Posterior cingulate gyrus (tissue), 11 donors: ENCODE measurements around the gene RGCC.

Source experiments
- DNase-seq, 10 donors: peaks; one replicate each; pipeline versions ENCODE4 v3.0.0 to v3.0.0-alpha.2; 2020 to 2021; ENCODE audit warnings: mixed read lengths in 3 of 10
- intact Hi-C: fragments of 100-400 bp; cut with DNase I; formaldehyde crosslinking; loops from one replicate; pipeline ENCODE4 v1.15.1; 2023

Gene RGCC

DNA sequence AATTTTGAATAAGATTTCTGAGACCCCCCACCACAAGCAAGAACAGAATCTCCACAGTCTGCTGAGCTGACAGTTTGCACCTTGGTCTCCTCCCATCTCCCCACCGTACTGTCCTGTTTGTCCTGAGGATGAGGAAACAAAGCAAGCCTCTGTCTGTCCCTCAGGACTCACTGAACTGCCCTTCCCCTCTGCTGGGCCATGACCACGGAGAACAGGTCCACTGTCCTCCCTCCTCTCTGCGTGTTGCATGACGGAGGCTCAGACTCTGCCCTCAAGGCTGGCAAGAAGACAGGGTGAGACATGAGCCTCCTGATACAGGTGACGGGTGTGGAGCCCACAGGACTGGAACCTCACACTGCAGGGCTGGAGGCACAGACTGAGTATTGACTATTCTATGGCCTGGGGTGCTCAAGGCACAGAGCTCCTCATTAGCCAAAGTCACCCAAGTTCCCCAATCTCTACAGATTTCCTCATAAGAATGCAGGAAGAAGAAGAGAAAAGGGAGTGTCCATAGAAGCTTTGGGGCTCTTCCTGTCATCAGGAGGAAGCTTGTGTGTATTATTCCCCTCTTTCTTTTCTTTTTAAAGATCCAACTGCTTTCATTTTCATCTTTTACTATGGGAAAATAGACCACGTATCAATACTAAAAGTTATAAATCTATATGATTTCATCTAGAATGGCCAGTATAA lies 22.4 kb upstream of the RGCC start:
- DNase-seq, result no peak
- intact Hi-C loops, result no loop called here

DNA sequence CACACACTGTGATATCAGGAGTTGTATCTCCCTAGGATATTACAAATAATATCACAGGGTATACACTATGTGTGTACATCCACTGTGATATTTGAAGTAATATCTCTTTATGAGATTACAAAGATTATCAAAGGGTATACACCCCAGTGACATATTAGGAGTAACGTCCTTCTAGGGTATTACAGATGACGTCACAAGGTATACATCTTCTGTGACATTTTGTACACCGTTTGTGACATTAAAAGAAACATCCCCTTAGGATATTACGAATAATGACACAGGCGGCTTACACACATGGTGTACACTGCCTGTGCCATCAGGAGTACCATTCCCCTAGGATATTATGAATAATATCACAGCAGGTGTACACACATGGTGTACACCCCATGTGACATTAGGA lies 13.4 kb upstream of the RGCC start:
- intact Hi-C loops, result no loop called here

DNA sequence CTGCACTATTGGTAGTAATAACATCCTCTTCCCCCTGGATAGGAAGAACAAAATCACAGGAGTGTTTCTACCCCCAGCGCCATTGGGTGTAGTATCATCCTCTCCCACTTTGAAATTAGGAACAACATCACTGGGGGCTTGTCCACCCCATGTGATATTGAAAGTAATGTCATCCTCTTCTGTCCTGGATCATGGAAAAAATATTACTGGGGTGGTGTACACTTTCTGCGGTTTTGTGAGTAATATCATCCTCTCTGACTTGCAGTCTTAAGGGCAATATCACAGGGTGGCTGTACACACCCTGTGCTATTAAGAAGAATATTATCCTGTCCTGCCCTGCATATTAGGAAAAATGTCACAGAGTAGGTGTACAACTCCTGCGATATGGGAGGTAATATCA lies 4.9 kb upstream of the RGCC start:
- no peak for DNase-seq
- intact Hi-C loops, result loop anchor here (10.0 kb wide), 1 partner anchor 592 kb away; the partner anchor contains the start of gene DGKH

More for the DNA sequence above, 13.4 kb upstream of the RGCC start:
- DNase-seq, result no peak

DNA sequence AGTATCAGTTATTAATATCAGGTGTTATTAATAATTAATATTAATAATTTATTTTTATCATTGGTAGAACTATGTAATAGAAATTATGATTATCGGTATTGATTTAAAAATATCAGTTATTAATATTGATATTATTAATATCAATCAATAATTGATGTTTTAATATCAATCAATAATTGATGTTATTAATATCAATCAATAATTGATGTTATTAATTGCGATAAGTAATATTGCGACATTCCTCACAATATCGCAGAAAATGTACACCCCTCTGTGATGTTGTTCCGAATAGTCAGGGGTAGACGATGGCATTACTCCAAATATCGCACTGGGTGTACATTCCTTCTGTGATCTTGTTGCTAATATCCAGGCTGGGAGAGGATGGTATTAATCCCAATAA lies 3.7 kb upstream of the RGCC start:
- DNase-seq, result no peak
- intact Hi-C loops, result loop anchor here (10.0 kb wide), 1 partner anchor 591 kb away; the partner anchor contains the start of gene DGKH

DNA sequence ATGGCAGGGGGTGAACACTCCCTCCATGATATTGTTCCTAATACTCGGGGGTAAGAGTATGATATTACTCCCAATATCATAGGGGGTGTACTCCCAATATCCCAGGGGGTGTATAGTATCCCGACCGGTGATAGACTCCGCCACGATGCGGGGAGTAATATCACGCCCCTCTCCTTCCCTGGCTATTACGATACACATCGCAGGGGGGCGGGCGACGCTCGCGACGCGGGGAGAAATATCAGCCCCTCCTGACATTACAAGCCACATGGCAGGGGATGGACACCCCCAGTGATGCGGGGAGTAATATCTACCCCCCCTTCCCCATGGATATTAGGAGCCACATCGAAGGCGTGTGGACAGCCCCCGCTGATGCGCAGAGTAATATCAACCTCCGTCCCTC lies 3.2 kb upstream of the RGCC start:
- peak in 1 of 10 donors; percentile 77 for DNase-seq
- intact Hi-C loops, result loop anchor here (10.0 kb wide), 1 partner anchor 591 kb away; the partner anchor contains the start of gene DGKH

DNA sequence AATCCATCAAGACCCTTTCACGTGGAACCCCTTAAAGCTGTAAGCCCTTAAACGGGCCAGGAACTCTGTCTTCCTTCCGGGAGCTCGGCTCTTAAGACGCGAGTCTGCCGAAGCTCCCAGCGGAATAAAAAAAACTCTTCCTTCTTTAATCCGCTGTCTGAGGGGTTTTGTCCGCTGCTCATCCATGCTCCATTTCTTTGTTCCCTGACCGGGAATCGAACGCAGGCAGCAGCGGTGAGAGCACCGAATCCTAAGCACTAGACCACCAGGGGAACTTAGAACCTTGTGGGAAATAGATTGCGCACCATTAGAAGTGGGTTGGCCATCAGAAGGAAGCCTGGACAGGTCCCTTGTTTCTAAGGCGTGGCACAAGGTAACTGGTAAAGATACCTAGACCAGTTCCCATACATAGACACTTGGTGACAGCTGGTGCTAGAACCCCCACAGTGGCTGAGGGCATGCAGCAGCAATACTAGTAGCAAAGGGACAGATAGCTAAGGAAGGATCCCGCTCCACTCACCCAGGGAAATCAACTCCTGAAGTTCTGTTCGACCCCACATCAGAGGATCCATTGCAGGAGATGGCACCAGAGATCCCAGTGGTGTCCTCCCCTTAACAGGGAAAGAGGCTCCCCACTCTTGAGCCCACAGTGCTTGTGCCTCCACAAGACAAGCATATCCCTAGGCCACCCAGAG lies 1.5 kb upstream of the RGCC start:
- no peak for DNase-seq
- intact Hi-C loops, result loop anchor here (2.0 to 10.0 kb wide), 3 partner anchors 91 to 589 kb away; partner anchors contain the start of gene DGKH

DNA sequence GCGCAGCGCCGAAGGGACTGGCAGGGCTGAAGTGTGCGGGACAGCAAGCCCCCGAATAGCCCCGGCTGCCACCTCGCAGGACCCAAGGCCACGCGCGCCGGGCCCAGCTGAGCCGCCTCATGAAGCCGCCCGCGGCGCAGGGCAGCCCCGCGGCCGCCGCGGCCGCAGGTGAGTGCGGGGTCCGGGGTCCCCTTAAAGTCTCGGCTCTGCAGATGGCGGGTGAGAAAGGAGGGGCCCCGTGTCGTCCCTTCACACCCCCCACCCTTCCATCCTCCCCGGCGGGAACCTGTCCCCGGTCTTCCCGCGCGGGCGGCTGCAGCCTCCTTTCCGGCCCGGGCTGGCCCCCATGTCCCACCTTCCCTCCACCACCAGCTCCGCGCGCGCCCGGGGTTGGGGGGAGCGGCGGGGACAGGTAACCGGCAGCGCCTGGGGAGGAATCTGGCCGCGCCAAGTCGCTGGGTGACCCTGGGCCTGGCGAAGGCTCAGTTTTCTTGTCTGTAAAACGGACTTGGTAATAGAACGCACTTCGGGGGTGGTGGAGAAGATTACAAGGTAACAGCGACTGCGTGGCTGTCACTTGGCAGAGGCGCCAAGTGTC lies 338 bp downstream of the RGCC start:
- peak in 2 of 10 donors; percentile 27 to 79 for DNase-seq
- intact Hi-C loops, result loop anchor here (2.0 to 10.0 kb wide), 4 partner anchors 89 to 587 kb away; partner anchors contain the start of gene DGKH

DNA sequence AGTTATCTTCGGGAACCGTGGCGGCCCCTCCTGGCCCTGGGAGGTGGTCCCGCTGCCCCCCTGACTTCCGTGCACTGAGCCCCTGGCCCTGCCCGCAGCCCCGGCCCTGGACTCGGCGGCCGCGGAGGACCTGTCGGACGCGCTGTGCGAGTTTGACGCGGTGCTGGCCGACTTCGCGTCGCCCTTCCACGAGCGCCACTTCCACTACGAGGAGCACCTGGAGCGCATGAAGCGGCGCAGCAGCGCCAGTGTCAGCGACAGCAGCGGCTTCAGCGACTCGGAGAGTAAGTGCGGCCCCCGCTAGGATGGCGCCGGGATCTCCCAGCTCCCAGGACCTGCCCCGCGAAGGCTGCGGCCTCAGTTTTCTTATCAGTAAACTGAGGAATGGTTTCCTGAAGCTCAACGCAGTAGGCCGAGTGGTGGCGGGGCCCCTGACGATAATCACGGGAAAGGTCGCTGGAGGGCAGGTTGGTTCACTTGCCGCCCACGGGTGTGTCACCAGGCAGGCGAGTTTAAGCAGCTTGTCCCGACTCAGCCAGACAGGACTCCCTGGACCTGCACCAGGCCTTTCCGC lies 924 bp downstream of the RGCC start:
- peak in 8 of 10 donors; percentile 30 to 94 (median 58) for DNase-seq
- intact Hi-C loops, result loop anchor here (2.0 to 10.0 kb wide), 3 partner anchors 104 to 587 kb away; partner anchors contain the start of gene DGKH

DNA sequence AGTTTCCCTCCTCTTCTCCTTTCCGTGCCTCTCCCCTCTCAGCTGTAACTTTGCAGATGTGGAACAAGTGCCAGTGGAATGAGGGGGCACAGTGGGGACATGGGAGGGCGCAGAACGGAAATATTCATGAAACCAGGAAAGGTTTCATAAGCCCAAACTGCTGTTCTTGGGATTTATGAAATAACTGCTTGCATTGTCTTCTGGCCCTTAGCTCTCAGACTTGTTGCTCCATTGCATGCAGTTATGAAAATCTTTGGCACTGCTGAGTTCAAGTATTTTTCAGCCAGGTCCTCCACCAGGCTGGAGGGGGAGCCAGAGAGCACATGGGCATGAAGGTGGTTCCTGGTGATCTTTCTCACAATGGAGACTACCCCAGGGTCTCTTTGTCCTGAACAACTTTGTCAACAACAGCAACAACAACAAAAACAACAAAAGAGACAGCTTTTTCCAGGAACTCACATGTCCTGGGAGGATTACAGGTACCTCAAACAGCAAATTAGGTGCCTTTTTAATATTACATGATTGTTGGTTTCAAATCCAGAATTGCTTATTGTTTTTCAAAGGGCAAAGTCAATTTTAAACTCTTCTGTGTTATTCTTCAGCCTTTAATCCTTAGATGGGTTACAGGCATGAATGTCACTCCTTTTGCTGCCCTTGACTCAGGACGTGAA lies 1.5 kb downstream of the RGCC start:
- intact Hi-C loops, result loop anchor here (2.0 to 10.0 kb wide), 3 partner anchors 103 to 586 kb away; partner anchors contain the start of gene DGKH
- DNase-seq, result peak in 4 of 10 donors; percentile 29 to 85 (median 56)

DNA sequence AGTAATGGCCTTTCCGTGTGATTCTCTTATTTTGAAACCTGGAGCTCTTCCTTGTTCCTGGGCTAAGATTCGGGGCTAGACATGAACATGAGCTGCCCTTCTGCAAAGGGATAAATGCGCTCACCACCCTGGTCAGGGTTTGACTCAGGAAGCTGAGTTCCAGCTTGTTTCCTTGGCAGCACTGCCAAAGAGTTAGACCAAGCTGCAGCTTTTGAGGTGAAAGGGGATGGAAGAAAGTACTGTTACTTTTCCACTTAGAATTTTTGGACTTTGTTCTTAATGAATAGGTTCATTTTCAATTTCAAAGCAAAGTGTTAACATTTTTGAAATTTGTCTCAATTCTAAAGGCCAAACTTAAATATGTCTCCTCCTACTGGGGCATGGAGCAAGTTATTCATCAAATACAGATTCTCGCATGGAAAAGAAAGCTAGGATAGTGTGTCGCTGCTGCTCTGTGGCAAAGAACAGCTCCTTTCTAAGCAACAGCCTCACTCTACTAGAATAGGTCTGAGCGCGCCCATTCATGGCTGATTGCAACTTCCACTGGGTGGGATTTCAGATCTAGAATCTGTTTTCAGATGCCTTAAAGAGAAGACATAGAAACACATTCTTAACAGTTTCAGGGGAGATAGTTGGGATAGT lies 2.2 kb downstream of the RGCC start:
- intact Hi-C loops, result loop anchor here (2.0 to 10.0 kb wide), 3 partner anchors 103 to 585 kb away; partner anchors contain the start of gene DGKH
- no peak for DNase-seq

DNA sequence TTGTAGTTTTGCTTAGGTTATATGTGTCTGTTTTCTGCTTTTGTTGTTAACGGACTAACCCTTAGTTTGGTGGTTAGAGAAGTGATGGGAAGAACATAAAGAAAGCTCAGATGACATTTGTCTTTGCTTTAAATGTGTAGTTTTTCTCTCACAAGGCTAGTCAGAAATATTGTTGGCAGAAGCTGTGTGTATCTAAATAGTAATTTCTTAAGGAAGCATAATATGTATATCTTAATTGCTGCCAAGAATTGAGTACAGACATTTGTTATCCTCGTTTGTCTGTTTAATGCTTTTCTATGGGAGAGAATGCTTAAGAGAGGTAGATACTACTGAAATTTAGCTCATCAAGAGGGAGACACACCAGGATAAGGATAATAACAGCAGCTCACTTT lies 2.7 kb downstream of the RGCC start:
- DNase-seq, result no peak
- intact Hi-C loops, result no loop called here

DNA sequence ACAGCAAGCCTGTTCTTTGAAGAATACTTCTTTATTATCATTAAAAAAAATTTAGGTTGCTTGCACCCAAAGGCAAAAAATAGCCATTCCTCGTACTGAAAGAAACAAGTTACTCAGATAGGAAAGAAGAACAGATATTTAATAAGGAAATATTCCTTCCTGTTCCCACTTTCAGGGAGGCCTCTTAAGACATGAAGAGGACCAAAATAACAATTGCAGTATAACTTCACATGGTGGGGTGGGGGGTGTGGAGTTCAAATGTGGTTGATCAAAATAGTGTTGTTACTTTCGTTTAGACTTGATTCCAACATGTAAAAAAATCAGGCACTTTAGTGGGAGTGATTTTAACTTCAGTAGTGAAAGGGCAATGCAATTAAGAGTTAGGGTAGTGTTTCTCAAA lies 3.6 kb downstream of the RGCC start:
- DNase-seq, result no peak
- intact Hi-C loops, result no loop called here

DNA sequence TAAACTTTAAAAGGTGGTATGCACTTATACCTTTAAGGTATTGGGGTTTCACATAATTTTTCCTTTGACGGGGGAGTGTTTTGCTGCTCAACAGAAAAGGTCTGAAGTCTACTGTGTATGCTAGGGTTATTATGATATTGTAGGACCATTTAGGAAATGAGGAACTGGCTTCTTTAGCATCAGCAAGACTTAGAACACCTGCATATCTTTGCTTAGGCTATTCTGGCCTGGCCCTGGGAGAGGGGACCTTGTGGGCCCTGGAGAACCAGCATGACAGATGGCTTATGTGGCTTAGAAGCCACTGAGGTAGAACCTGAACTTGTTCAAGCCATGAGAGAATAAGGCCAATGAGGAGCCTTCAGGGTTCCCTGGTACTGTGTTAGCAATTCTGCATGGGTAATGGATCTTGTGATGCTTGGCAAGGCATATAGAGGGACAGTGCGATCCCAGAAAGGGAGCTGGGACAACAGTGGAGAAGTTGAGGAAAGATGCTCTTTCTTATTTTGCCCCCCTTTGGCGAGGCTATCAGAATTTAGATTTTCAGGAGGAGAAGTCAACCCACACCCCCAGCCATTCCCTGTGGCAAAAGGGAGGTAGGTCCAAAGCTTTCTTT lies 4.3 kb downstream of the RGCC start:
- intact Hi-C loops, result no loop called here
- DNase-seq, result no peak

DNA sequence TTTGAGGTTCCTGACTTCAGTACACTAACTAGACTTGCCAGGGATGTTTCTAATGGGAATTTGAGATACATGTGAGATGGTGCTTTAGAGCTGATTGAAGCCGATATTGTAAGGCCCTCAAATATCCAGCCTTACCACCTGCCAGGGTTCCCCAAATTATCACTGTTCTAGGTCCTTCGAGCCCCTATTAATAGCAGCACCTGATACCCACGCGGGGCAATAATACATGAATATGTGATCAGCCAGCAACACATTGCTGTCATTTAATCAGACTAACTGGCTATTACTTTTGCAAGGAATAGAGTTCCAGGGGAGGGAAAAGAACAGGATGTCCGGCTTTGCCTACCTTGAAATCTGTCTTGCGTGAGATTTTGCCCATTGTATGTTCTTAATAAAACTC lies 5.1 kb downstream of the RGCC start:
- DNase-seq, result no peak
- intact Hi-C loops, result no loop called here

DNA sequence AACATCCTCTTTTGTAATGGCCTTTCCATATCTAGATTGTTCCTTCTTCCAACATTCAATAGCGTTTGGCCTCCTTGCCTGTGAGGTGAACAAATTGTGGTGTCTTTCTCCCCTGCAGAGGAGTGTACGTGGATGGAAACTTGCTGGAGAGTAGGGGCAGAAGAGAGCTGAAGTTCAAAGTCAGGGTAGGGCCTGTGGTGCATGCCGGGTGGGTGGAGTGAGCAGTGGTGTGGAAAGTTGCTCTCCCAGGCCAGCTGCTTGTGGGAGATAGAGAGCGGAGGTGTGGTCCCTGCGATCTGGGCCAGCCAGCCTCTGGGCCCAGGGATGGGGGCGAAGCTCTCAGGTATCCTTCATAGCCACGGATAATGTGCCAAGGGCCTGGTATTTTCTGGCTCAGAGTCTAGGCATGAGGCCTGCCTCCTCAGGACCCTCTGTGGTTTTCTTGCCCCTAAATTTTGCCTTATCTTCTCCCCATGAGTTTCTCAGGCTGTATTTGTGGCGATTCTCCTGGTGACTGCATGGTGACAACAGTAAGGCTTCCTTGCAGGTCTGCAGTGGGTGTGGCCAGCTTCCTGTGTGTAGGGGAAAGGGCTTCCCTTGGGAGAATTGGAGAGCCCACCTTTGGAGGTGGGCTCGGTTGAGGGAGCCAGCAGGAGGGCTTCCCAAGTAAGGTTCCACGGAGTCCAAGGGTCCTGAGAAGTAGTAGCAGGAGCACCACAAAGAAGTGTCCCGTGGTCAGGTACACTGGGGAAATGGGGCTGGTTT lies 6.7 kb downstream of the RGCC start:
- intact Hi-C loops, result no loop called here
- no peak for DNase-seq

DNA sequence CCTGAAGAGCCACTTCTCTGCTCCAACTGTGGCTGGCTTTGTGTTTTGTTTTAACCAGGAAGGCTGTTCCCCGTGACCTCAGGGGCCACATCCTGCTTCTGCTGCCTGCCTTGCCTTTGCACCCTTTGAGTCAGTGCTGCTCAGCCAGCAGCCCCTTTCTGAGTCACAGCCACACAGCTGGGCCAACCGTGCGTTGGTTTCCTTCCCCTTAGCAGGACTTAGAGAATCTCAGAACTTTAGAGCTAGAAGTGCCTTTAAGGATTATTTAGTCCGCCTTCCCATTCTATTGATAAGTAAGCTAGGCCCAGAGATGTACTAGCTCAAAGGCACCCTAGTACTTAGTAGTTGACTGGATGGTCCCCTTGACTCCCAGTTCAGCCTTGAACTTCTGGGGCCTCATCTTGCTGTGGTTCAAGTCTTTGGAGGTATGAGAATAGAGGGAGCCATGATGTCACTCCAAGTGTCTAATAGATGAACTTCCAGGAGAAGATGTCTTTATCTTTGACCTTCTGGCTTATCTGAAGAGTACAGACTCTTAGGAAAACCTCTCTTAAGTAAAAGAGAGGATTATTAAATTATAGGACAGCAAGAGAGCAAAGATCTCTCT lies 8.0 kb downstream of the RGCC start:
- DNase-seq, result peak in 2 of 10 donors; percentile 27 to 74

DNA sequence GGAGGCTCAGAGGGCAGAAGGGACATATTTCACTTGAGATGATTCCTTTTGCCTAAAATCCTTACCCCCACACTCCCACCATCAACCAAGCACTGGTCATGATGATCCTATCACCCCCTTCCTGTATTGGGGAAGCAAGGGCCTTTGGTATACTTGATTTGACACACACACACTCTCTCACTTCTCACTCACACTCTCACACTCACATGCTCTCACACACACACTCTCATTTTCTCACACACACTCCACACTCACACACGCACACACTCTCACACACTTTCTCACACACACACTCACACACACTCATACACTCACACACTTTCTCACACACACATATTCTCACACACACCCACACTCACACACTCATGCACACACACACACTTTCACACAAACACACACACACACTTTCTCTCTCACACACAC lies 8.6 kb downstream of the RGCC start:
- intact Hi-C loops, result no loop called here
- DNase-seq, result no peak

More for the DNA sequence above, 8.0 kb downstream of the RGCC start:
- intact Hi-C loops, result no loop called here

DNA sequence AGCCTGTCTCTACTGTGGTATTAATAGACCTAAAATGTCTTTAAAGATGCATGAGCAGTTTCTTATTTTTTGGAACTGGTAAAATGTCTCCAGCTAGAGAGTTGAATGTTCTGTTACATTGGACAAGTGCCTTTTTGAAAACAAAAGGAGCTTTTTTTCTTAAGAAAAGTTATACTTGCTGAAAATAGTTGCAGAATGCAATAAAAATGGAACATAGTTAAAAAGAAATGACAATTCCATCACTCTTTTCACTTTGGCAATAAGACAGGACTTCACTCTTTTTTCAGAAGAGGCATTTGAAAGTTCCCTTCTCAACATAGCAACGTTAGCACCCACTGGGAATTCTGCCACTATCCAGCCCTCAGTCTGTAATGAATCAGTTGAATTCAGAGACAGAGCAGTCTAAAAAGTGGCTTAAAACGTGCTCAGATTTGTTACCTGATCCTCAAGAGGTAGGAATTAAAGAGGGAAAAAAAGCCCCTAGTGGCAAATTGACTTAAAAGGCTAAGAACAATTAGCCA lies 10.1 kb downstream of the RGCC start:
- intact Hi-C loops, result no loop called here
- DNase-seq, result no peak
